NCI-H1694 (cell line): ENCODE measurements around the gene SPATA19.
"Not testable (repeated sequence)": the region's sequence is repeated elsewhere in the genome, so short reads cannot be mapped to it uniquely, and the experiment has no call there.

ENCODE experiments used
- DNase-seq: peaks from one replicate; lab custom pipeline; 2025; lab: John Stamatoyannopoulos, UW

SPATA19 gene, protein sequence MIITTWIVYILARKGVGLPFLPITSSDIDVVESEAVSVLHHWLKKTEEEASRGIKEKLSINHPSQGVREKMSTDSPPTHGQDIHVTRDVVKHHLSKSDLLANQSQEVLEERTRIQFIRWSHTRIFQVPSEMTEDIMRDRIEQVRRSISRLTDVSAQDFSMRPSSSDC

DNA sequence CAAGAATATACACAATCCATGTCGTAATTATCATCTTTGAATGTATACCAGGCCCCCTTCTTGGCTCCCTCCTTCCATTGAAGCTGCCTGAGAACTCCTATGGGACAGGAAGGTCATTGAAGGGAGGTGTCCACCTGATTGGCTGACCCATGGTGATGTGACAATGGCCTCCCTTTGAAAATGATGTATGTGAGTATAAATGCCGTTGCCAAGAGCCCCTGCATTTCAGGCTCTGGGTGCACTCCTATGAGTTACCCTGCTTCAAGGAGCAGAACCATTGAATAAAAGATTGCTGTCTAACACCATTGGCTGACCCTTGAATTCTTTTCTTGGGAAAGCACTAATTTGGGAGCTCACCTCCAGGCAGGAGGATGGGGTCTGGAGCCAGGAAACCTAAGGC is at the start of gene SPATA19:
Gene SPATA19 (minus strand): TSS at position 101 of the 400 bp plus-strand sequence. CDS start 67 bp downstream, at position 34.
- no peak for DNase-seq

DNA sequence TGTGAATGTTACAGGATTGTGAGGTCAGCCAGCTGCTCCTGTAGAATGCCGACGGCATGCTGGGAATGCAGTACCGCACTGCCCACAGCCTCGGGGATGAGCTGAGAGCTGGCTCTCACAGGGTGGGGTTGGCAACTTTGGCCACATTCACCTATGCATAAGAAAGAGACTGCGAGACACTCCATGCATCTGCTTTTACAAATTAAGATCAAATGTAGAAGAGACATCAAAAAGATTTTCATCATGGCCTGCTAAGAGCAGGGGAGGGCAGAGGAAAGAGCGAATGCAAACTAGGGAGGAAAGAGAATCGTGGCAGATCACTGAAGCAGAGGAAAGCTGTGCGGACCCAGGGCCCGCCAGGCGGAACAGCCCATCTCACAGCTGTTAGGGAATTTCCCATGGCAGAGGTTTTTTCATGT is 49.8 kb upstream of the SPATA19 start:
- DNase-seq, result peak; percentile 5

DNA sequence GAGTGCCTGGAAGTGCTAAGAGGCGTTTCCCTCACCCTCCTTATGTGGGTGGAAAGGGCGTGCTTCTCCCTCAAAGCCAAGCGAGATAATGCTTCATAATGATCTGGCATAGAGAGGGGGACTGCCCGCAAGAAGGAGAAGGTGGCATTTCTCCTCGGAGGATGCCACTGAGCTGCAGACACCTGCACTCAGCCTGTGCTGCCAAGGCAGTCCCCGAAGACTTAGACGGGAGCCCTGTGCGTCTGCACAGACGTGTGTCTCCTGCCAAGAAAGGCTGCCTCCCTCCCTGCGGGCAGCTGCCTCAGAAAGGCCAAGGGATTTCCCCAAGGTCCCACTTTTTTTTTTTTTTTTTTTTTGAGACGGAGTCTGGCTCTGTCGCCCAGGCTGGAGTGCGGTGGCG is 48.1 kb upstream of the SPATA19 start:
- no peak for DNase-seq

DNA sequence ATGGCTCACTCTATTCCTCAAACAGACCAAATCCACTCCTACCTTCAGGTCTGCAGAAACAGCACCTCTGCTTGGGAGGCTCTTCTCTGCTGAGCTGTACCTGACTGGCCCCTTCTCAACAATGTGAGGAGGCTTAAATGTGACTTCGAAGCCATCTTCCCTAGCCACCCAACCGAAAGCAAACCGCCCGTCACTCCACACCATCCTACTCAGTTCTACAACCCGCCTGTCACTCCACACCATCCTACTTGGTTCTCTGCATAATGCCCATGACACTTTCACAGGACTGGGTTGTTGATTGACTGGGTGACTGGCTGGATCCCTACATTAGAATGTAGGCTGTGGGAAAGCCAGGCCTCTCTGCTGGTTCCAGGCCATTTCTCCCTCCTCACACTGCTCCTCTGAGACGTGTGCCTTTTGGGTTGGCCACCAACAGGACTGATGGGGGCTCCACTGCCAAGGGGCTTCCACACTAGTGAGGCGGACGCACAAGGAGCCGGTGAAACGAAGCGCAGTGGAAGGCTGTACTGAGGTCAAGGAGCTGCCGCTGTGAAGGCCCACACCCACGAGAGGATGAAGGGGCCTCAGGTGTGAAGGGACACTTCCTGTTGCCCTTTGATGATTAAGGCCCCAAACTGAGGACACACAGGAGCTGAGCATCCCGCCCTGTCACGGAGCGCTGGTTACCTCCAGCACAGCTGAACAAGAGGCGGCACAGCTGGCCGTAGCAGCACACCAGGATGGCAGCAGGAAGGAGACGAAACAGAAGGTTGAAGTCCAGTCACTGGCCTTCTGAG is 47.5 kb upstream of the SPATA19 start:
- no peak for DNase-seq

DNA sequence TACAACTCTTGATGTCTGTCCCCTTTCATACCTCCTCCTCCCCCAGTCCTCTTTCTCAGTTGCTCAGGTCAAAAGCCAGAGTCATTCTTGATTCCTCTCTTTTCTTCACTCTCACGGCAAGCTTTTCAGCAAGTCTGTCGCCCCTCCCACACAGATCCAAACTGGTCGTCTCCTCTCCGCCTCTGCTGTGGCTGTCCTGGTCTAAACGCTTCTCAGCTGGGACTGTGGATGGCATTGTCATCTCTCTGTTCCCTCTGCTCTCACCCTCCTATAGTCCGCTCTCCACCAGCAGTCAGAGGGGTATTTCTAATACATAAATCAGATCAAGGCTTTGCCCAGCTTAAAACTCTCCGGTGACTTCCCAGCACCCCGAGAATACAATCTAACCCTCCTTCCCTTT is 46.8 kb upstream of the SPATA19 start:
- no peak for DNase-seq

DNA sequence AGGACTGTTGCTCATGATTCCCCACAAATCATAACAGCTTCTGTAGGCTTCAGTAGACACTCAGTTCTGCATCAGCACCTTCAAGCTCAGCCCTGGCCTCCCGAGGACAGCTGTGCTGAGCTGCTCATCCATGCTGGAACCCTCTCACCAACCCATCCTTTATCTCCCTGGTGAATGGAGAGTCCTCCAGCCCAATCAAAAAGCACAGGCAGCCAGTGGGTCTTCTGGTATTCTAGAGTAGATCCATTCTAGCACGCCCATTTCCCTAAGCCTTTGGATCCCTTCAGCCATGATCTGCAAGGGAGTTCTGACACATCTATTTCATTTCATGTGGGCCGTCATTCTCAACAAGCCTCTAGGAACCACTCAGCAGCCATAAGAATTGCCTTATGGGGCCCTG is 44.6 kb upstream of the SPATA19 start:
- DNase-seq, result no peak

DNA sequence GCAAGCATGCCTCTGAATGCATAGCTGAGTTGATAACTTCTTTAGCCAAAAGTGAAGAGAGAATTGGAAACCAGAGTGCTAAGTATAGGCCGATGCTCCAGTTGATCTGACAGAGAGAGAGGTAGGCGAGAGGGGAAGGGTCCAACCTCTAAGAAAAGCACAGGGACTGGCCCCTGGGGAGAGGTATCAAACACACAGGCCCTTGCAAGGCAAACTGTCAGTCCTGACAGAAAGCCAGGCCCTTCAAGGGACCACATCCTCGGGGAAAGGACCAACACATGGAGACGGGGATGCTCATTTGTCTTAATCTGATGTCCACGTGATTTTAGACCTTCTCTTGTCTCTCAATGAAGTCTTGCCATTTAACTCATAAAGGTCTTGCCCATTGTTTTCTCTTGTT is 43.9 kb upstream of the SPATA19 start:
- no peak for DNase-seq

DNA sequence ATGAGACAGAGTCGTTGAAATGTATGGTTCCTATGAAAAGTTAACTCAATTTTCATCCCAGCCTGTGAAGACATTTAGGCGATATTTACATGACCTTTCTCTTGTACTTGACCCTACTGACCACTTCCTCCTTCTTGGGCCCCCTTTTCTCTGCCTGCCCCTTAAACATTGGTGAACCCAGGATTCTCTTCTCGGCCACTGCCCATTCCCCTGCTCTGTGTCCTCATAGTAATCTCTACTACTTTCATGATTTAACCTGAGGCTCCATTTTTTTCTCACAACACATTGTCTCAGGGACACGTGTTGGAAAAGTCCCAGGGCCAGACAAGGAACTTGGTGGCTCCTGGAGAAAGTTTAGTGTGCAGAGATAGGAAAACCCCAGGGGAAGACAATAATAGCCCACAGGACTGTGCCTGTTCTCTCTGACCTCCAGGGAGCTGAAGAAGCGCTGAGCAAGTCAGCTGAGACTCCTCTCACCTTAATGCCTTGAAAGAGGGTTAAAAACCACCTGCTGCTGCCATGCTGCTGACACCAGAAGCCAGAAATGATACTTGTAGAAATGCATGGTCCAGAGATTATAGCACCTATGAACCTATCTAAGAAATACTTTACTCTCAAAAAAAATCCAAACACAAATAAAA is 42.5 kb upstream of the SPATA19 start:
- DNase-seq, result no peak

DNA sequence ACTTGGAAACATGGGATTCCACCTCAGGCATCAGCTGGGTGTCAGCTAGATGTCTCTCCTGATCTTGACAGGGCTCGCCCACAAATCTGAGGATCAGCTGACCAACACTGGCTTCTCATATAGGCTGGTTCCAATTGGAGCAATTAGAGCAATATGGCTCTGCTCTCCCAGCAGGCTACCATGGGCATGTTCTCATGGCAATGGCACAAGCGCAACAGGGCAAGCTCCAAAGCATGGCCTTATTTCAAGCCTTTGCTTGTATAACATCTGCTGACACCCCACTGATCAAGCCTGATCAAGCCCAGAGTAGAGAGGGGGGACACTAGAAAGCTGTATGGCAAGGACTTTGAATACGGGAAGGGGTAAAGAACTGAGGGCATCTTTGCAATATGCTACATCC is 40.7 kb upstream of the SPATA19 start:
- DNase-seq, result no peak

DNA sequence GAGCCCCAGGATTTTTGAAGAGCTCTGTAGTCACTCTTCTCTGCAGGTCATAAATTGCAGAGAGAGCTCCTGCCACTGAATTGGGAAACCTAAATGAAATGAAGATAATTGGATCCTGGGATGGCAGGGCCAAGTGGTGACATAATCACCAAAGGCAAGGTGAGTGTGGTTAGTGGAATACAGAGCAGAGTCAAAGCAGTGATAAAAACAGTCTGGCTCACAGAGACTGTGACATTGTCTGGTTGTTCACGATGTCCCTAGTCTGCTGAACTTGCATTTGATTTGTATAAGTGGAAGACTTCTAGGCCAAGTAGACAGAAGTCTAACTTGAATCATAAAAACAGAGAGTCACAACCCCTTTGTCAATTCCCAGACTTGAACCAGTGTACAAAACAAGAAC is 26.8 kb upstream of the SPATA19 start:
- DNase-seq, result no peak

DNA sequence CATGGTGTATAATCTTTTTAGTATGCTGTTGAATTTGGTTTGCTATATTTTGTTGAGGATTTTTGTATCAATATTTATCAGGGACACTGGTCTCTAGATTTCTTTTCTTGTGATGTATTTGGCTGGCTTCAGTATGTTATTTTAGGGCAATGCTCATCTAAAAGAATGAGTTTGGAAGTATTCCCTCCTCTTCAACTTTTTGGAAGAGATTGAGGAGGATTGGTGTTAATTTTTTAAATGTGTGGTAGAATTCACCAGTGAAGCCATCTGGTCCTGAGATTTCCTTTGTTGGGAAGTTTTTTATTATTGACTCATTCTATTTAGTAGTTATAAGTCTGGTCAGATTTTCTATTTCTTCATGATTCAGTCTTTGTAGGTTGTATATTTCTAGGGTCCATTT is 22.1 kb upstream of the SPATA19 start:
- DNase-seq, result no peak

DNA sequence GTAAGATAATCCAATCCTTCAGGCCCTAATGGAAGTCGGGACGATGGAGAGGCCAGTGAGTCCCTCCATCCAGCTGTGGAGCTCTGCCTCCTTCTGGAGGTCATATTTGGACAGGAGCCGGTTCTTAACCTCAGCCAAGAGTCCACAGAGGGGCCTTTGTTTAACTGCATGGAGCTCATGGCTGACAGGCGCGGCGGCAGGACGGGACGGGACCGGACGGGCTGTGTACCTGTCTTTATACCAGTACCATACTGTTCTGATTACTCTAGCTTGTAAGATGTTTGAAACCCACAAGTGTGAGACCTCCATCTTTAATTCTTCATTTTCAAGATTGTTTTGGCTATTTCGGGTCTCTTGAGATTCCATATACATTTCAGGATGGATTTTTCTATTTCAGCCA is 20.2 kb upstream of the SPATA19 start:
- DNase-seq, result no peak

DNA sequence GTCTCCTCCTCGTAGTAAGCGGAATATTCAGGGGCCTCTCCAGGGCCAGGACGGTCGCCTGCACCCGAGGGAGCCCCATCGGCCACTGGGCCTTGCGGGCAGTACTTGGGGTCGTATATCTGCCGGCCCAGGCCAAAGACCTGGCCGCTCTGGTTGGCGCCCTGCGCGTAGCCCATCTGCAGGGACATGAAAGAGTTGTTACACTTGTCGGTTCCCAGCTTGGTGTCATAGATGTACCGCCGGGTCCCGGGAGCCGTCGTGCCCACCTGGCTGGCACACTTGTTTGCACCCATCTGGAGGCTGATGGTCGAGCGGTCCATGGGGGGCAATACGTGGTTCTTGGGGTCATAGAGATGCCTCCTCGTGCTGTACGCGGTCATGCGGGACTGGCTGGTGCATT is 19.4 kb upstream of the SPATA19 start:
- DNase-seq, result no peak

DNA sequence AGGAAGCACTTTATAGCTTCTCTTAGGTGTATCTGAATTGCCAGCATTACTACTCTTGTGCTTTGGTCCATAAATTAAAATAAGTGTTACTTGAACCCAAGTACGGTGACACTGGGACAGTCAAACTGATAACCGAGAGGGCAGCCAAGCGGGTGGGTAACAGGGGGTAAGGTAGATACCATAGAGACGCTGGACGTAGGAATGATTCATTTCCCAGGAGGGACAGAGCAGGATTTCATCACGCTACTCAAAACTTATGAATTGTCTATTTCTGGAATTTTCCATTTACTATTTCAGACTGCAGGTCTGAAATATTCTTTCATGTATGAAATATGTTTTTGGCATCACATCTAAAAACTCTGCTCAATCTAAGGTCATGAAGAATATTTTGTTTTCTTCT is 14.8 kb upstream of the SPATA19 start:
- DNase-seq, result no peak

DNA sequence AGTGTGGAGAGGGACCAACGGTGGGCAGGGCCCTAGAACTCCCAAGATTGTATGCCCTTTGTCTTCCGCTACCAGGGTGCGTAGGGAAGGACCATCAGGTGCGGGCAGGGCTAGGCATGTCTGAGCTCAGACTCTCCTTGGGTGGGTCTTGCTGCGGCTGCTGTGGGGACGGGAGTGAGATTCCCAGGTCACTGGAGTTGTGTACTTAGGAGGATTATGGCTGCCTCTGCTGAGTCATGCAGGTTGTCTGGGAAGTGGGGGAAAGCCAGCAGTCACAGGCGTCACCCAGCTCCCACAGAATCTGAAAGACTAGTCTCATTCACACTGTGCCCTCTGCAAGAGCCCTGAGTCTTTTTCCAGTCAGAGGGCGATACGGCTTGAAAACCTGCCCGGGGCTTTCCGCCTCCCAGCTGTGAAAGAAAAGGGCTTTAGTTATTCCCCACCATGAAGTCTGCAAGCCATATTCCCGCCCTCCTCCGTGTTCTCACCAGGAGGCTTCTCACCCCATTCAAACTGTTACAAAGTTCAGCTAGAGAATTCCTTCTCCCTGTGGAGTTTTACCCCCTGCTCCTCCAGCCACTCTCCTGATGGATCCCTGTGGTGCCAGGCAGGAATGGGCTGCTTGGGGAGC is 9.1 kb upstream of the SPATA19 start:
- DNase-seq, result not testable (repeated sequence)

DNA sequence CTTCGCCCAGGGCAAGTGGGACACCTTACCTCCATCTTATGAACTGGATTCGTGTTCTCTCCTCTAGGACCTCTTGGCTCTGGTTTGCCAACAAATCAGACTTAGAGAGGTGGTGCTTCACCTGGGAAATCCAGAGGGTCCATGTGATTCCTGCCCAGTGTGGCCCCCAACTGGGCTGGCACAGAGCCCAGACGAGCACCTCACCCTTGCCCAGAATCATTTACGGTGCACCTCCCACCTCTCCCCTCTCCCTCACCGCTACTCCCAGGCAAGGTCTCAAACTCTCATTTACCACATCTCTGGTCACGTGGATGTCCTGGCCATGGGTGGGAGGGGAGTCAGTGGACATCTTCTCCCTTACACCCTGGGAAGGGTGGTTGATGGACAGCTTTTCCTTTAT is 1.1 kb downstream of the SPATA19 start:
- no peak for DNase-seq

DNA sequence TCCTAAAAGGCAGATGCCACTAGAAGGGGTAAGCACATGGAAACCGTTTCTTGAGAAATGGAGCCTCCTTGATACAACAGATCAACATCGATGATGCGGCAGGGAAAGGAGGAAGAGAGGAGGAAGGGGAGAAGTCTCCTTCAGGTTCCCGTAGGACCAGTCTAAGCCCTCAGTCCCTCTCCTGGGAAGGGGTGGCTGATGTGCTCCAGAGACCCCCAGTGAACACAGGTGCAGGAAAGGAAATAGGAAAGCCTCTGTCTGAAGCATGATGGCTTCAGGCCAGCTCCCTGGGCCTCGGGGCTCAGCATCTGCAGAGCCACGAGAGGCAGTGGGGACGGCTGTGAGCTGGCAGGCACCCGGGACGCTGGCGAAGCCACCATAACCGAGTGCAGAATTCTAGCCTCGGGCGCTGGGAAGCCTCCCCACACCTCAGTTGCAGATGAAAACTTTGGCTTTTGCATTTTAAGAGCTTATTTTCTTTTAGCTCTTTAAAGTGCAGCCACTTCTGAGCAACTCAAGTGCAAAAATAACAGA is 1.8 kb downstream of the SPATA19 start:
- DNase-seq, result no peak

DNA sequence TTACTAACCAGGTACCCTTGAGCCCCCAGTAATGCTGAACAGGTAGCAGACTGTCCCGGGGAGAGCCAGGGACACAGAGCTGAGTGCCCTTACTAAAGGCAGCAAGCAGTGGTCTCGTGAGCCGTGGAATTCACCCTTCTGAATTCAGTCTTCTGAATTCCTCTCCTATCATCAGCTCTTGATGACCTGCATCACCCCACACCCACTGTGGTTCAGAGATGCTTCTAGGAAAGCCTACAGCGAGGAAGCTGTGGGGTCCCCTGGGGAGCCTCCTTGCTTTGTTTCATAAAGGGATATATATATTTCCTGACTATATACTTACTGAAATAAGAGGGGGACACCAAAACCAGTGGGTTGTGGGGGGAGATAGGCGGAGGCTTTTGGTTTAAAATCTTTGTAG is 2.6 kb downstream of the SPATA19 start:
- no peak for DNase-seq

DNA sequence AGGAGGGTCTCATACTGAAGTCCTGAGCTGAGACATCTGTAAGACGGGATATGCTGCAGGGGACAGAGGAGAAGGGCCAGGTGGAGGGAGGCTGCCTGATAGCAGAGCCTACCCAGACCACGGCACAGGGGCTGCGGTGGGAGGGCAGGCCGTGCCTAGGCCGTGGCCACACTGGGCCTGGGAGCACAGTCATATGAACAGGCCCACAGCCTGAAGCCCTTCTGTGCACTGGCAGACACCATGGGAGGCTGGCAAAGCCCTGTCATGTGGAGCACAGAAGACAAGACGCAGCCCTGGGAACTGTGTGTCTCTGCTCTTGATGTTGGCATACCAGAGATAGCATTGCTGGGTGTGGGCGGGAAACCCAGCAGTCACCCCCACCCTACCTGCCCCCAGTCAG is 3.3 kb downstream of the SPATA19 start:
- DNase-seq, result no peak

DNA sequence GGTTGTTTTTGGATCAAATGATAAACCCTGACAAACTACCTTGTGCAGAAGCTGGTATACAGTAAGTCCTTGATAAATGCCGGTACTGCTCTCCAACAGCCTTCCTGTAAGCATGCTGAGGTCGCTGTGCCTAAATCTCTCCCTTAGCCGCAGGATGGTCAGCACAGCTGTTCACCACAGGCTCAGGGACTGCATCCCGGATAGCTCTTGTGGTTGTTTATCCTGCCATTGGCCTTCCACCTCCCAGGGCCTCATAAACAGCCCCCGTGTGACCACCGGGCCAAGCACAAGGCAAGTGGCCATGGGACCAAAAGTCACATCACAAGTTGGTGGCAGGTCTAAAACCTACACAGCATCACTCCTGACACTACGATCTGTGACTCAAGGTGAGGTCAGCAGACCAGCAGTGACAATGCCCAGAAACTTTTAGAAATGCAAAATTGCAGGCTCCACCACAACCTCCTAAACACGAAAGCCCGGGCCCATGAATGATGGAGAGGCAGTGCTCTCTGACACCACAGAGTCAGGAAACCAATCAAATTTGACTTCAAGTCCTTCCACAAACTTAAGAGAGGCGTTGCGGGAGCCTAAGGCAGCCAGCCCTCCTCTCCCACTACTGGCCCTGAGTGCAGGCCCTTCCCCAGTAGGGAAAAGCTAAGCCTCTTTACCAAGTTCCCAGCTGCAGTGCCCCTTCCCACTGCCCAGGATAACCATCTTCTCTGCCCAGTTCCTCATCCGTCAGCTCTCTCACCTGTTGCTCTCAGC is 3.9 kb downstream of the SPATA19 start:
- DNase-seq, result no peak

DNA sequence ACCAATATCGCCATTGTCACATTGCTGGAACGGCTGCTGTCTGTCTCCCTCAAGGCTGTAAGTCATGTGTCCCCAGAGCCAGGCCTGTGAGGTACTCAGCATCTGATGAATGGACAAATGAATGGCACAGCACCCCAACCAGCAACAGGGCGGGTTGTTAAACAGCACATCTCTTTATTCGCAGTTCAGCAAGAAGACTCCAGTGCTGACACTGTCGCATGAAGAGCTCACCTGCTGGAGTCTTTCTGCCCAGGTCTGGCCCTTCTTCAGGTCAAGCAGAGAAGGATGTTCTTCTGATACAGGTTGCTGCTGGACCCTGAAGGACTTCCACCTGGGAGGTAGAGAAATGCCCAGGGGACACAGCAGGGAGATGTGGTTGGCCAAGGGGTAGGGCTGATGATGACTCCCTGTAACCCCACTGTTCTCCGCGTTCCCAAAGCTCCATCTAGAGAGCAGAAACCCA is 4.8 kb downstream of the SPATA19 start:
- no peak for DNase-seq
